ENCODE results near the gene SNAP29. TPM values are rescaled to one million over a fixed set of nuclear protein-coding genes. Genes with fewer than 3 reads are reported as not detected.

SNAP29 gene
- total RNA-seq, 1 donor from 2014 or later: 16.0 TPM

DNA sequence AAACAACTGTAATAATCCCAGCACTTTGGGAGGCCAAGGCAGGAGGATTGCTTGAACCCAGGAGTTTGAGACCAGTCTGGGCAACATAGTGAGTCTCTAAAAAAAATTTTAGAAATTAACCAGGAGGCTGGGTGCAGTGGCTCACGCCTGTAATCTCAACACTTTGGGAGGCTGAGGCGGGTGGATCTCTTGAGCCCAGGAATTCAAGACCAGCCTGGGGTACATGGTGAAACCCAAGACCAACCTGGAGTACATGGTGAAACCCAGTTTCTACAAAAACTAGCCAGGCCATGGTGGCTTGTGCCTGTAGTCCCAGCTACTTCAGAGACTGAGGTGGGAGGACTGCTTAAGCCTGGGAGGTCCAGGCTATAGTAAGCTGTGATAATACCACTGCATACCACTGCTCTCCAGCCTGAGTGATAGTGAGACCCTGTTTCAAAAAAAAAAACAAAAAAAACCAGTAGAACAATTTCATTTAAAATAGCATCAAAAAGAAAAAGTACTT is 11.4 kb upstream of the SNAP29 start:
- H3K4me3 ChIP-seq (ENCODE audit: low read depth, low read length): no peak overlapping the region
- TF ChIP-seq, protein P1, sequence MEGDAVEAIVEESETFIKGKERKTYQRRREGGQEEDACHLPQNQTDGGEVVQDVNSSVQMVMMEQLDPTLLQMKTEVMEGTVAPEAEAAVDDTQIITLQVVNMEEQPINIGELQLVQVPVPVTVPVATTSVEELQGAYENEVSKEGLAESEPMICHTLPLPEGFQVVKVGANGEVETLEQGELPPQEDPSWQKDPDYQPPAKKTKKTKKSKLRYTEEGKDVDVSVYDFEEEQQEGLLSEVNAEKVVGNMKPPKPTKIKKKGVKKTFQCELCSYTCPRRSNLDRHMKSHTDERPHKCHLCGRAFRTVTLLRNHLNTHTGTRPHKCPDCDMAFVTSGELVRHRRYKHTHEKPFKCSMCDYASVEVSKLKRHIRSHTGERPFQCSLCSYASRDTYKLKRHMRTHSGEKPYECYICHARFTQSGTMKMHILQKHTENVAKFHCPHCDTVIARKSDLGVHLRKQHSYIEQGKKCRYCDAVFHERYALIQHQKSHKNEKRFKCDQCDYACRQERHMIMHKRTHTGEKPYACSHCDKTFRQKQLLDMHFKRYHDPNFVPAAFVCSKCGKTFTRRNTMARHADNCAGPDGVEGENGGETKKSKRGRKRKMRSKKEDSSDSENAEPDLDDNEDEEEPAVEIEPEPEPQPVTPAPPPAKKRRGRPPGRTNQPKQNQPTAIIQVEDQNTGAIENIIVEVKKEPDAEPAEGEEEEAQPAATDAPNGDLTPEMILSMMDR (conservative IDR thresholded peaks at IDR 0.05; ENCODE audit: low read depth, low read length): no peak
- no peak for DNase-seq (ENCODE audit: low read depth)

DNA sequence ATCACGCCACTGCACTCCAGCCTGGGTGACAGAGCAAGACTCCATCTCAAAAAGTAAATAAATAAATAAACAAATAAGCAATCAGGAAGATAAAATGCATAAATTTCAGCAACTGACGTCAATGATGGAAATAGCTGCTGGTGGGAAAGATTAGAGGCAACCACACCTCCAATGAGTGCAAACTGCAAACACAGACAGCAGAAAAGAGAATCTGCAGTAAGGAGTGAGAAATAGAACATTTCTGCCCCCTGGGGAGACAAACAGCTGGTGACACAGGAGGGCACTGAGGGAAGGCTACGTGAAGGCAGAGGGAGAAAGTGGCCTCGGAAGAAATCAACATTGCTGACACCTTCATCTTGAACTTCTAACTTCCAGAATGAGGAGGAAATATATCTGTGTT is 6.7 kb upstream of the SNAP29 start:
- no peak for DNase-seq (ENCODE audit: low read depth)
- no peak overlapping the region for H3K4me3 ChIP-seq (ENCODE audit: low read depth, low read length)
- TF ChIP-seq, protein P1 (conservative IDR thresholded peaks at IDR 0.05; ENCODE audit: low read depth, low read length): no peak

DNA sequence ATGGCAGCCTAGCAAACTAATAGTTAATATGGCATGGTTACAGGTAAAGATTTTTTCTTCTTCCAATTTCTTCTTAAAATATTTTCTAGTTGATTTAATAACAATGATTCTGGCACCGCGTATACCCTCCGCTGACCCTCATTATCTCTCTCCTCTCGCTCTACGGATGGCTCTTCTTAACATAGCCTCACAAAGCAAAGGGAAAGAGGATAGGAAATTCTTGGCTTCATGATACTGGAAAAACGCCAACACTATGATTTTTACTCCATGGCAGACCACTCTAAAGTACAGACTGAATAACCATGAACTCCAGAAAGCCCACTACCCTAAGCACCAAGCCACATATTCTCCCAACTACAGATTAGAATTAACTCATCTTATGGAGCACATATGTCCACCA is 6.3 kb upstream of the SNAP29 start:
- no peak for DNase-seq (ENCODE audit: low read depth)
- TF ChIP-seq, protein P1 (conservative IDR thresholded peaks at IDR 0.05; ENCODE audit: low read depth, low read length): no peak
- no peak overlapping the region for H3K4me3 ChIP-seq (ENCODE audit: low read depth, low read length)

DNA sequence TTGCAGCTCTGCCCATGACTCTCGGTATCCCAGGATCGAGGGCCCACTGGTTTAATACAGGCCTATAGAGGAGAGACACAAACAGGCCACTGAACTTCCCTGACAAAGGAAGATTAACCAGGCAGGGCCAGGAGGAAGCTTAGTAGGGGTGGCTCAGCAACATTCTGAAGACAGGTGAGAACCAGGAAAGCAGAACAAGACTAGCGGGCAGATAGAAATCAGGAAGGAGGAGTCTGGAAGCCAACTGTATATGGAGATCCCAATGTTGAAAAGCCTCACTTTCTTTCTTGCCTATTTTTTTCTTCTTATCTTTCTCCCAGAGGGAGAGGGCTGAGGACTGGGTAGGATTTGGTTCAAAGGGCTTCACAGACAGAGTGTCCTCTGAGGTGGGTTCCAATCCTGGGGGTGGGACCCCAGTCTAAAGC is 5.6 kb upstream of the SNAP29 start:
- no peak overlapping the region for H3K4me3 ChIP-seq (ENCODE audit: low read depth, low read length)
- no peak for DNase-seq (ENCODE audit: low read depth)
- TF ChIP-seq, protein P1 (conservative IDR thresholded peaks at IDR 0.05; ENCODE audit: low read depth, low read length): no peak

DNA sequence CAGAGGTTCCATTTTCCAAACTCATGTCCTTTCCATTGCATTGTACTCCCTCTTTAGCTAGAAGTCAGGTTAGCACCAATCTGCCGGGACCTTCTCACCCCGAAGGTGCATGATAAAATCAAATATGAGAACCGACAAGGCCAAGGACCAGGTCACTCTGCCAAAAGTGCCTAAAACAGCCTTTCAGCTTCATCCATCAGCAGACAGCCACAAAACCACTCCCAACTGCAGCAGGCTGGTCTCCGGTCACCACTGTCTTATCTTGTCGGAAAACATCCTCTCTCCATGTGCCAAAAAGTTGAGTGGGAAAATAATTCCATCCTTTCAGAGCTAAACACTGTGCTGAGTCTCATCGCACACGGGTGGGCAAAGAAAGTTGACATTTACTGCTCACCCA is 1.6 kb upstream of the SNAP29 start:
- DNase-seq (ENCODE audit: low read depth): no peak
- peak overlapping the region; percentile 79 for H3K4me3 ChIP-seq (ENCODE audit: low read depth, low read length)
- TF ChIP-seq, protein P1 (conservative IDR thresholded peaks at IDR 0.05; ENCODE audit: low read depth, low read length): no peak

DNA sequence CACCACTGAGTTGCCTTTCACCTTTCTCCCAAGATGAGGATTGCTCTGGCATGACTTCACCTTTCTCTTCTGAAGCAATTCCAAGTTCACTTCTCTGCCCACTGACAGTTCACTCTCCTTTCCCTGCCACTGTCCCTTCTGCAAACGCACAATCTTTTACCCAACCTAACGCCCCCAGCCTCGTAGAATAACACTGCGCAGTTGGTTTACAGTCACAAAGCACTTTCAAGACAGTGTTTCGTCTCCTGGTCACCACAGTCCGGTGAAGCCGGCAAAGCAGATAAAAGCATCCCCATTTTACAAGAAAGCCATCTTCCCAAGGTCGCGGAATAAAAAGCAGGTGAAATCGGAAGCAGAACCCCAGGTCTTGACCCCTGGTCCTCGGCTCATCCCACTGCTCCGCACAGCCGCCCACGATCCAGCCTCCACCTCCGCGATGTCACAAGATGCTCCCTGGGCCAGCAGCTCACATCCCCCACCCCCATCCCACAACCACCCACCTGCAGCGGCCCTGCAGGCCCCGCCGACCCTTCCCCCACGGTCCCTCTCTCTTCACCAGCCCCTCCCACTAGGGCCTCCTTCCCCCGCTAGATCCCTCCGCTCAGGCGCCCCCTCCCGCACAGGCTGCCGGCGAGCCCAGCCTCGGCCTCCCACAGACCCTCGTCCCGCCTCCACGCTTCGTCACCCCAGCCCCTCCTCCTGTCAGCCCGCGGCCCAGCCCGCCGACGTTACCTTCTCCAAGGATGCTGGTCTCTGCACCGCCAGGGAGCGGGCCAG is 781 bp upstream of the SNAP29 start:
- no peak for DNase-seq (ENCODE audit: low read depth)
- peak overlapping the region; percentile 79 for H3K4me3 ChIP-seq (ENCODE audit: low read depth, low read length)
- TF ChIP-seq, protein P1 (conservative IDR thresholded peaks at IDR 0.05; ENCODE audit: low read depth, low read length): no peak

DNA sequence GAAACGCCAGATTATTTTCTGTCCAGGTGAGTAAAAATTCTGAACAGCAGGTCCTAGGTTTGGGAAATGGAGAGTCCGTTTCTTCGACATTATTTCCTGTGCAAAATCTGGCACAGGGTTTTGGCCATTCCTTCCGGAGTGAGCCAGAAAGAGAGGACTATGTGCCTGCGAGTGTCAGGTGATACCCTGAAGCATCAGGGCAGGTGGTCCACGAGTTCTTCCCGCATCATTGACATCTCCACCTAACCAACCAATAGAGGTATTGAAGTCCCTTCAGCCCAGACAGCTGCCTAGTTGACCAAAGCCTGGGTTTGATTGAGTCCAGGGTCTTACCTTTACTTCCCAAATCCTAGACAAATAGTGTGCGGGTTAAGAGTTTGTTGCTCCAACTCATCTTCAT is 808 bp downstream of the SNAP29 start:
- DNase-seq (ENCODE audit: low read depth): no peak
- TF ChIP-seq, protein P1 (conservative IDR thresholded peaks at IDR 0.05; ENCODE audit: low read depth, low read length): no peak
- H3K4me3 ChIP-seq (ENCODE audit: low read depth, low read length): peak overlapping the region; percentile 79
